GM18499 (cell line): Measurements from ENCODE around the gene SSR1.

Source experiments
- ATAC-seq: cut with Tn5 transposase; IDR thresholded peaks from one replicate; pipeline ENCODE4 v1.9.1; 2021; ENCODE audit warnings: moderate number of reproducible peaks; ENCODE audit not compliant: insufficient read depth, unreplicated experiment

The SSR1 gene

GRCh38 chr6:7242835-7243178, 70.2 kb downstream of the SSR1 start:
- ATAC-seq, result no peak

- ATAC-seq, result no peak
These were observed 71.0 kb downstream of the SSR1 start for GRCh38 chr6:7241709-7242645.

GRCh38 chr6:7241160-7241559, 71.8 kb downstream of the SSR1 start:
- no peak for ATAC-seq

- ATAC-seq, result no peak
These were observed 72.6 kb downstream of the SSR1 start for GRCh38 chr6:7240351-7240750.

- ATAC-seq, result no peak
These were observed 73.4 kb downstream of the SSR1 start for GRCh38 chr6:7239590-7239948.

- ATAC-seq, result no peak
These were observed 74.0 kb downstream of the SSR1 start for GRCh38 chr6:7238900-7239589.

GRCh38 chr6:7238526-7238899, 74.5 kb downstream of the SSR1 start:
- ATAC-seq, result no peak

GRCh38 chr6:7237653-7238188, 75.3 kb downstream of the SSR1 start:
- ATAC-seq, result no peak

GRCh38 chr6:7236306-7237209, 76.4 kb downstream of the SSR1 start:
- ATAC-seq, result no peak

GRCh38 chr6:7235712-7236305, 77.2 kb downstream of the SSR1 start:
- ATAC-seq, result no peak

- no peak for ATAC-seq
These were observed 78.5 kb downstream of the SSR1 start for GRCh38 chr6:7234547-7234946.

GRCh38 chr6:7232351-7232750, 80.6 kb downstream of the SSR1 start:
- no peak for ATAC-seq

- no peak for ATAC-seq
These were observed 81.9 kb downstream of the SSR1 start for GRCh38 chr6:7230956-7231713.

GRCh38 chr6:7230327-7230691, 82.7 kb downstream of the SSR1 start:
- ATAC-seq, result no peak

GRCh38 chr6:7229376-7230326, 83.3 kb downstream of the SSR1 start:
- no peak for ATAC-seq

GRCh38 chr6:7228662-7229375, 84.2 kb downstream of the SSR1 start:
- no peak for ATAC-seq

GRCh38 chr6:7224731-7225130, 88.3 kb downstream of the SSR1 start:
- ATAC-seq, result no peak

GRCh38 chr6:7222197-7222596, 90.8 kb downstream of the SSR1 start:
- no peak for ATAC-seq
